ENCODE measurements around the gene ABCC6. TPM values are rescaled to one million over a fixed set of nuclear protein-coding genes. Genes with fewer than 3 reads are reported as not detected.

The ABCC6 gene
- total and polyA plus RNA-seq, 2 of the 4 experiments (the other 2 are of a cell fraction) = 0.36 to 1.3 TPM

- CTCF ChIA-PET = no interaction called here
Measured at GRCh38 chr16:16171332-16171919, 51.9 kb downstream of the ABCC6 start.

More at GRCh38 chr16:16171332-16171919, 51.9 kb downstream of the ABCC6 start:
- H4K91ac ChIP-seq (ENCODE audit: insufficient read depth, low read depth, low read length) = no peak overlapping the region
- intact Hi-C loops (cut with micrococcal nuclease) = no loop called here
- H2AK5ac ChIP-seq (ENCODE audit: low read depth, low read length) = no peak overlapping the region
- no peak overlapping the region for H2BK120ac ChIP-seq (ENCODE audit: low read depth, low read length)
- H3K27me3 ChIP-seq (ENCODE audit: control insufficient read depth, insufficient read depth, low read length) = no peaks in the 10 kb centered on the region; the same call in 1 of the 2 replicates
- no peak overlapping the region for H3K56ac ChIP-seq (ENCODE audit: extremely low read depth, insufficient read depth, low read length)
- H3K27ac ChIP-seq (ENCODE audit: insufficient read depth, low read length) = no peak overlapping the region
- H2AK9ac ChIP-seq (replicated peaks; ENCODE audit: low read depth, low read length, poor library complexity) = no peak overlapping the region
- H3K9me1 ChIP-seq (ENCODE audit: insufficient read depth, low read length) = peaks cover 2% of the 10 kb centered on the region; the same call in 1 of the 2 replicates
- no peak overlapping the region for H4K8ac ChIP-seq (ENCODE audit: low read depth in 2 of 2, low read length in 2 of 2)
- H3K9ac ChIP-seq (ENCODE audit: low read depth, low read length) = no peak overlapping the region
- ATAC-seq (ENCODE audit: low read depth) (no peak), DNase-seq (no peak)
- no peak overlapping the region for H2BK15ac ChIP-seq (ENCODE audit: low read depth, low read length)
- no peak overlapping the region for H2BK20ac ChIP-seq (ENCODE audit: low read depth, low read length)
- no peaks in the 10 kb centered on the region for H3K79me1 ChIP-seq (ENCODE audit: low read depth in 1 of 2, low read length in 2 of 2)
- H3K9me3 ChIP-seq (ENCODE audit: control insufficient read depth, insufficient read depth, low read length) = peaks cover 6% of the 10 kb centered on the region
- TF ChIP-seq RAD21 (IDR thresholded peaks at IDR 0.05; ENCODE audit: low read length) (no peak), FOS (IDR thresholded peaks at IDR 0.05; ENCODE audit: low read depth, low read length) (no peak)
- no peaks in the 10 kb centered on the region for H3K4me1 ChIP-seq (ENCODE audit: control insufficient read depth, insufficient read depth, low read length)
- H4K5ac ChIP-seq (ENCODE audit: low read depth, low read length) = no peak overlapping the region
- no peaks in the 10 kb centered on the region for H4K20me1 ChIP-seq (ENCODE audit: insufficient read depth, low read length)
- in situ Hi-C loops (cut with MboI; ENCODE audit: low sequenced_read_pairs) = no loop called here
- no peak overlapping the region for H2BK5ac ChIP-seq (ENCODE audit: low read depth, low read length, poor library complexity, severe bottlenecking)
- dilution Hi-C loops (cut with HindIII; ENCODE audit: low sequenced_read_pairs, unreplicated experiment) = no loop called here
- no peak overlapping the region for H3K14ac ChIP-seq (replicated peaks; ENCODE audit: low read depth, low read length)
- no peak overlapping the region for H3K23ac ChIP-seq (ENCODE audit: low read depth, low read length)
- 79 to 100% methylated on average over 1 of the region's 4 CpGs for WGBS, 2 experiments (ENCODE audit: extremely low coverage in 2 of 2, insufficient read length in 1 of 2)
- H3K36me3 ChIP-seq (ENCODE audit: control insufficient read depth, insufficient read depth, low read length) = peaks cover 6% of the 10 kb centered on the region; the same call in 1 of the 2 replicates
- H3K4me2 ChIP-seq (ENCODE audit: low read depth, low read length) = no peak overlapping the region
- H3K4ac ChIP-seq (ENCODE audit: low read depth, low read length) = no peak overlapping the region
- no TSS peak for BruUV-seq (replicated peaks)
- H2AFZ ChIP-seq (replicated peaks; ENCODE audit: low read length, poor library complexity) = no peak overlapping the region
- H3K18ac ChIP-seq (ENCODE audit: low read depth, low read length) = no peak overlapping the region
- no peak overlapping the region for H3K4me3 ChIP-seq (ENCODE audit: insufficient read depth, low read depth, low read length)
- POLR2A ChIA-PET (ENCODE audit: unreplicated experiment) = no interaction called here

Data from IMR-90 (cell line).